ENCODE measurements around the gene ISCA2. TPM values are rescaled to one million over a fixed set of nuclear protein-coding genes. Genes with fewer than 3 reads are reported as not detected.

ISCA2 gene
- total and polyA plus RNA-seq, 2 donors (not counting 3 experiments of a cell fraction or from before 2014, with no cell fraction given) = 22.6 to 25.7 TPM

Other genes with a start within 250 kb of the ISCA2 start
- 81.6 and 84.2 TPM in 2 replicates for gene ABCD4, start 190.8 kb upstream of the ISCA2 start, total RNA-seq
- 50.6 and 58.2 TPM in 2 replicates for gene ABCD4, start 190.8 kb upstream of the ISCA2 start, polyA plus RNA-seq
- not detected in 2 replicates for gene VRTN, start 145.3 kb upstream of the ISCA2 start, total RNA-seq
- 0.02 and 0.03 TPM in 2 replicates for gene VRTN, start 145.3 kb upstream of the ISCA2 start, polyA plus RNA-seq
- not detected in 2 replicates for gene SYNDIG1L, start 67.6 kb upstream of the ISCA2 start, total RNA-seq
- gene SYNDIG1L, start 67.6 kb upstream of the ISCA2 start, polyA plus RNA-seq = not detected in 2 replicates
- gene NPC2, start 460 bp upstream of the ISCA2 start, total RNA-seq = 203 and 238 TPM in 2 replicates
- gene NPC2, start 460 bp upstream of the ISCA2 start, polyA plus RNA-seq = 405 and 406 TPM in 2 replicates
- 264 and 268 TPM in 2 replicates for gene LTBP2, start 118.5 kb downstream of the ISCA2 start, total RNA-seq
- 208 and 209 TPM in 2 replicates for gene LTBP2, start 118.5 kb downstream of the ISCA2 start, polyA plus RNA-seq
- 46.4 and 50.3 TPM in 2 replicates for gene AREL1, start 219.3 kb downstream of the ISCA2 start, total RNA-seq
- gene AREL1, start 219.3 kb downstream of the ISCA2 start, polyA plus RNA-seq = 67.2 and 87.1 TPM in 2 replicates
- 57.8 and 58.2 TPM in 2 replicates for gene FCF1, start 219.4 kb downstream of the ISCA2 start, total RNA-seq
- 24.4 and 26.2 TPM in 2 replicates for gene FCF1, start 219.4 kb downstream of the ISCA2 start, polyA plus RNA-seq